Osteocyte (in vitro differentiated cells): ENCODE data around the gene WNT9A. TPM values are rescaled to one million over a fixed set of nuclear protein-coding genes. Genes with fewer than 3 reads are reported as not detected.

Experiments used
- DNase-seq: peaks from one replicate; pipeline ENCODE4 v3.0.0; 2021; ENCODE audit warnings: mixed read lengths; ENCODE audit not compliant: unreplicated experiment; ENCODE audit errors: extremely low spot score
- H3K27ac Mint-ChIP-seq: one replicate; pipeline ENCODE4 v1.8.0; 2021; ENCODE audit warnings: mild to moderate bottlenecking, mixed read lengths; ENCODE audit not compliant: unreplicated experiment
- H3K27me3 Mint-ChIP-seq: one replicate; pipeline ENCODE4 v1.8.0; 2021; ENCODE audit warnings: mixed read lengths; ENCODE audit not compliant: unreplicated experiment
- H3K36me3 Mint-ChIP-seq: one replicate; pipeline ENCODE4 v1.8.0; 2021; ENCODE audit warnings: mixed read lengths; ENCODE audit not compliant: unreplicated experiment
- H3K4me1 Mint-ChIP-seq: one replicate; pipeline ENCODE4 v1.8.0; 2021; ENCODE audit warnings: mixed read lengths; ENCODE audit not compliant: unreplicated experiment
- H3K4me3 Mint-ChIP-seq: one replicate; pipeline ENCODE4 v1.8.0; 2021; ENCODE audit warnings: mild to moderate bottlenecking, moderate library complexity, mixed read lengths; ENCODE audit not compliant: unreplicated experiment
- H3K9me3 Mint-ChIP-seq: one replicate; pipeline ENCODE4 v1.8.0; 2021; ENCODE audit warnings: mixed read lengths; ENCODE audit not compliant: unreplicated experiment
- CTCF ChIP-seq: fragments of 200-600 bp; sonication (generic); IDR thresholded peaks from 2 replicates; pipeline ENCODE4 v1.5.0; 2021; ENCODE audit warnings: antibody characterized with exemption, mild to moderate bottlenecking, moderate library complexity
- total RNA-seq: library from RNA; stranded (reverse); gene quantifications from 2 replicates; pipeline ENCODE4 v1.2.1, GENCODE V29; 2021

WNT9A gene
- total RNA-seq, 1 donor from 2014 or later, result 4.9 TPM

DNA sequence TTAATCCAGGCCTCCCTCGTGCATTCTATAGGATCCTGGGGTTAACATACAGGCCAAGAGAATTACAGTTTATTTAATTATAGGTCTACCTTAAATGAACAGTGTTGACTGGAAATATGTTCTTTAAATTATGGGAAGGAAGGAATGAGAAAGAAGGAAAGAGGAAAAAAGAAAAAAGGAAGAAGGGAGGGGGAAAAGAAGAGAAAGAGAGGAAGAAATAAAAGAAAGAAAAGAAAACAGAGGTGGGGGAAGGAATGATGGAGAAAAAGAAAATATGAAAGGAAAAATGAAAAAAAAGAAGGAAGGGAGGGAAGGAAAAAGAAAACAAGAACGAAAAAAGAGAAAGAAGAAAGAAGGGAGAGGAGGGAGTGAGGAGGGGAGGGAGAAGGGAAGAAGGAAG is 38.5 kb downstream of the WNT9A start:
- Mint-ChIP-seq H3K4me3 (no peak overlapping the region), H3K27me3 (peaks cover 12% of the 10 kb centered on the region), H3K27ac (no peak overlapping the region), H3K36me3 (peaks cover 3% of the 10 kb centered on the region), H3K9me3 (no peaks in the 10 kb centered on the region), H3K4me1 (peaks cover 40% of the 10 kb centered on the region)
- no peak for DNase-seq
- TF ChIP-seq CTCF, result no peak

DNA sequence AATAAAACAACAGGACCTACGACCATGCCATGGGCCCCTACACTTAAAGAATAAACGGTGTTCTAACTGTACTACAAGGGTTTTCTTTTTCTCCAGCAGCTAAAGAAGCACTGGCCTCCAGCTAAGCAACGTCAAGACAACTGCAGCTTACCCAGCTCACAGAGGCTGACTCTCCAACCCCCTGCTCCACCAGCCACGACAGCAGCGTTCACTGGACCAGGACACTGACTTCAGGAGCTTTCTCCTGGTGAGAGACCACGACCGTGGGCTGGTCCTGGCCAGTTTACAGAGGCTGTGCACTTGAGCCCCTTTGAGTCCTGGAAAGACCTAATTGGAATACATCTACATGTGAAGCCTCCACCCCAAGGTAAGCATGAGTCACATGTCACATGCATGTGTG is 39.4 kb downstream of the WNT9A start:
- peaks cover 12% of the 10 kb centered on the region for H3K27me3 Mint-ChIP-seq
- no peaks in the 10 kb centered on the region for H3K9me3 Mint-ChIP-seq
- H3K4me1 Mint-ChIP-seq, result peaks cover 36% of the 10 kb centered on the region
- no peak overlapping the region for H3K27ac Mint-ChIP-seq
- TF ChIP-seq CTCF, result no peak
- H3K36me3 Mint-ChIP-seq, result peaks cover 3% of the 10 kb centered on the region
- no peak for DNase-seq
- H3K4me3 Mint-ChIP-seq, result no peak overlapping the region

DNA sequence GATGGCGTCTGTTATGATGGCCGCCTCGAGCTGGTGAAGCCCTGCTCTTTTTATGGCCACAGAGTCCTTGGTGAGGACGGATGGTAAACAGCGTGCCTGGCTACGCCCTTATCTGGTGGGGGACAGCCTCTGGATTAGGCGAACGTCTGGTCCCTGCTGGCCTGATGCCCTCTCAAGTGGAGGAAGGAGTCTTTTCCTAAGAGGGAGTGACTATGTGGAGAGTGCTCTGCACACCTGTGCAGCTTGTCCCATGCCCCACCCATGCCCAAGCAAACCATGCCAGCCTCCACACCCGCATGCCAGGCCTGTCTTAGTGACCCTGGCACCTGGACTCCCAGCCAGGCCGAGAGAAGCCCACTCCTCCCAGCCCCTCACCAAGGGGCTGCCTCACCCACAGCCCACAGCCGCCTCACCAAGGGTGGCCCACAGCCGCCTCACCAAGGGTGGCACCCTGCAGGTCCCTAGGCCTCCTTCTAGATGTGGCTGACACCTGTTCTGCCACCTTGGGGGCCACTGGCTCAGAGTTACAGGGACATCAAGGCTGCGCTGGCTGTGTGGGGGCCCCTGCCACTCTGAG is 40.2 kb downstream of the WNT9A start:
- Mint-ChIP-seq H3K36me3 (peaks cover 3% of the 10 kb centered on the region), H3K27me3 (peaks cover 6% of the 10 kb centered on the region), H3K27ac (no peak overlapping the region), H3K4me3 (no peak overlapping the region), H3K4me1 (peaks cover 27% of the 10 kb centered on the region), H3K9me3 (no peaks in the 10 kb centered on the region)
- DNase-seq, result no peak
- no peak for TF ChIP-seq CTCF

DNA sequence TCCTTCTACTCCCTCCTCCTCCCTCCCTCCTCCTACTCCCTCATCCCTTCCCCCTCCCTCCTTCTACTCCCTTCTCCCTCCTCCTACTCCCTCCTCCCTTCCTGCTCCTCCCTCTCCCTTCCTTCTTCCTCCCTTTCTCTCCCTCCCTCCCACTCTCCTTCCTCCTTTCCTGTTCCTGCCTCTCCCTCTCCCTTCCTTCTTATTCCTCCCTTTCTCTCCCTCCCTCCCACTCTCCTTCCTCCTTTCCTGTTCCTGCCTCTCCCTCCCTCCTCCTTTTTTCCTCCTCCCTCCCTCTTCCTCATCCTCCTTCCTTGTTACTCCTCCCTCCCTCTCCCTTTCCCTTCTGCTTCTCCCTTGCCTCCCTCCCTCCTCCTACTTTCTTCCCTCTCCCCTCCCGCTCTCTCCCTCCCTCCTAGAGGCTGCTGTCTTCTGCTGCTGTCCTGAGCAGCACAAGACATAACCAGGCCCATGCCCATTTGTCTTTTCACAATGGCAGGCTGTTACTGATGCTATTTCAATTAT is 41.1 kb downstream of the WNT9A start:
- no peak for TF ChIP-seq CTCF
- peaks cover 6% of the 10 kb centered on the region for H3K27me3 Mint-ChIP-seq
- no peak overlapping the region for H3K27ac Mint-ChIP-seq
- no peak overlapping the region for H3K4me3 Mint-ChIP-seq
- DNase-seq, result no peak
- H3K4me1 Mint-ChIP-seq, result peaks cover 28% of the 10 kb centered on the region
- no peaks in the 10 kb centered on the region for H3K36me3 Mint-ChIP-seq
- H3K9me3 Mint-ChIP-seq, result no peaks in the 10 kb centered on the region

DNA sequence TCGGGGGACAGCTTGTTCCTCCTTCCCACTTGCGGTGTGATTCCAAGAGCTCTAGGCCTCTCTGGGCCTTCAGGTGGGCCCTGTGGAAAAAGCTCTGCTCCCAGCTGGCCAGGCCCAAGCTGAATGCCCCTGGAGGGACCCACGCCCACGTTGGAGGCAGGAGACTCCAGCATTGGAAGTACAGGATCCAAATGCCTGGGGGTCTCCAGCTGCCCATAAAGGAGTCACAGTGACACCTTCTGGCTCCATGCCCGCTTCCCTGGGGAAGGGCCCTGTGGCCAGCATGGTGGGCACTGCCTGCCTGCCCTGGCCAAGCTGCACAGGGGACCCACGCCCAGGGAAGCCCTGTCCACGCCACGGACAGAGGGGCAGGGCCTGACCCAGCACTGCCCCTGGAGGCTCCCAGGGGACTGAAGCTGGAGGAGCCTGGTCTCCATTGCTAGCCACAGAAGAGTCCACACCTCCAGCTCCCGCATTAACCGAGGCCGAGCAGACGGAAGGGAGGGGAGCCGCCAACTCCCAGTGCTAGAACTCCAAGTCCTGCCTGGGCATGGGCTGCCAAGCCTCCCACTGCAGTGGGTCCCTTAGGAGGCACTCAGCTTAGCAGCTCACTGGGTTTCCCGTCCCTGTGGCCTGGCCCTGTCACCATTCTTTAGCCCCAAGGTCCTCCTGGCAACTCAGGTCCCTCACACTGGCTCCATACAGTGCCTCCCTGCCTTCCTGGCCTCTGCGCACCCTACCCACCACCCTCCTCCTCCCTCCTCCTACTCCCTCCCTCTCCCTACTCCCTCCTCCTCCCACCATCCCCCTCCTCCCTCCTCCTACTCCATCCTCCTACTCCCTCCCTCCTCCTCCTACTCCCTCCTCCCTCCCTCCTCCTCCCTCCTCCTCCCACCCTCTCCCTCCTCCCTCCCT is 41.9 kb downstream of the WNT9A start:
- Mint-ChIP-seq H3K9me3 (no peaks in the 10 kb centered on the region), H3K27me3 (peaks cover 6% of the 10 kb centered on the region), H3K27ac (no peak overlapping the region), H3K36me3 (no peaks in the 10 kb centered on the region), H3K4me1 (peaks cover 21% of the 10 kb centered on the region), H3K4me3 (no peak overlapping the region)
- no peak for TF ChIP-seq CTCF
- DNase-seq, result no peak
